AG04450 (cell line): ENCODE data around the gene CDH9. TPM values are rescaled to one million over a fixed set of nuclear protein-coding genes. Genes with fewer than 3 reads are reported as not detected.

Experiments used
- CTCF ChIA-PET: fragments of 300-600, 350-600 bp; formaldehyde crosslinking; extraction: SDS; loops from one replicate; lab custom pipeline; 2022; ENCODE audit warnings: antibody characterized with exemption, inconsistent platforms; lab: Charles Lee
- POLR2A ChIA-PET: fragments of 350-600 bp; formaldehyde crosslinking; extraction: SDS; loops from one replicate; lab custom pipeline; 2021; ENCODE audit warnings: antibody characterized with exemption, inconsistent platforms; lab: Yijun Ruan, JAX
- DNase-seq: peaks from one replicate; pipeline ENCODE4 v3.0.0-alpha.2; 2011; ENCODE audit warnings: low read depth, low spot score
- H3K27ac ChIP-seq: one replicate; pipeline ENCODE4 v1.5.1; 2012; ENCODE audit warnings: low read depth, low read length, control low read depth
- H3K27me3 ChIP-seq: one replicate; pipeline ENCODE4 v1.6.0; 2012; ENCODE audit warnings: low read length; ENCODE audit not compliant: control insufficient read depth, insufficient read depth
- H3K4me3 ChIP-seq: 2 replicates; pipeline ENCODE4 v1.5.1; 2011; ENCODE audit warnings: mild to moderate bottlenecking, low read depth, low read length, control low read depth
- H3K9me3 ChIP-seq: 2 replicates; pipeline ENCODE4 v1.5.1; 2012; ENCODE audit warnings: low read length; ENCODE audit not compliant: control insufficient read depth, insufficient read depth
- polyA plus RNA-seq: library from polyadenylated mRNA; depleted of rRNA; stranded (reverse); fragments of >200 nt; gene quantifications from 2 replicates; pipeline ENCODE4 v1.2.3, GENCODE V29; 2011
- TF ChIP-seq, protein P1 (sequence below): IDR thresholded peaks from 2 replicates; pipeline ENCODE4 v1.5.1; 2011; ENCODE audit warnings: low read depth, low read length, control low read depth, inconsistent platforms

CDH9 gene
- polyA plus RNA-seq, 1 experiment, result not detected

DNA sequence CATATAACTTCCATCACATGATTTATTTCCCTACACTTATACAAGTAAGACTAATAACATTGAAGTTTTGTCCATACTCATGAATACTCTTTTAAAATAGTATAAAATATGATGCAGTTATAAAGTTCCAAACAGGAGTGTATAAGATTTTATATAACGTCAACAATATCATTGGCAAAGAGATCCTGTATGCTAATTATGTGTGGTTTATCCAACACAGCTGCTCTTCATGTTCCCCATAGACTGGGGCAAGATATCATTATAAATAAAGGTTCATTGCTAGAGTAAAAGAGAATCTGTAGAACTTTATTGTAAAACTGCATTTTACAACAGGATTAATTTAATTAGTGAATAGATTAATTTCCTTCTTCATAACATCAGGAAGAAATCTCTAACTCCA, 16.9 kb downstream of the CDH9 start:
- CTCF ChIA-PET, result no interaction called here
- H3K4me3 ChIP-seq, result no peak overlapping the region
- no peaks in the 10 kb centered on the region for H3K27me3 ChIP-seq
- H3K9me3 ChIP-seq, result no peaks in the 10 kb centered on the region
- no peak overlapping the region for H3K27ac ChIP-seq
- DNase-seq, result no peak
- POLR2A ChIA-PET, result no interaction called here
- TF ChIP-seq, protein P1, sequence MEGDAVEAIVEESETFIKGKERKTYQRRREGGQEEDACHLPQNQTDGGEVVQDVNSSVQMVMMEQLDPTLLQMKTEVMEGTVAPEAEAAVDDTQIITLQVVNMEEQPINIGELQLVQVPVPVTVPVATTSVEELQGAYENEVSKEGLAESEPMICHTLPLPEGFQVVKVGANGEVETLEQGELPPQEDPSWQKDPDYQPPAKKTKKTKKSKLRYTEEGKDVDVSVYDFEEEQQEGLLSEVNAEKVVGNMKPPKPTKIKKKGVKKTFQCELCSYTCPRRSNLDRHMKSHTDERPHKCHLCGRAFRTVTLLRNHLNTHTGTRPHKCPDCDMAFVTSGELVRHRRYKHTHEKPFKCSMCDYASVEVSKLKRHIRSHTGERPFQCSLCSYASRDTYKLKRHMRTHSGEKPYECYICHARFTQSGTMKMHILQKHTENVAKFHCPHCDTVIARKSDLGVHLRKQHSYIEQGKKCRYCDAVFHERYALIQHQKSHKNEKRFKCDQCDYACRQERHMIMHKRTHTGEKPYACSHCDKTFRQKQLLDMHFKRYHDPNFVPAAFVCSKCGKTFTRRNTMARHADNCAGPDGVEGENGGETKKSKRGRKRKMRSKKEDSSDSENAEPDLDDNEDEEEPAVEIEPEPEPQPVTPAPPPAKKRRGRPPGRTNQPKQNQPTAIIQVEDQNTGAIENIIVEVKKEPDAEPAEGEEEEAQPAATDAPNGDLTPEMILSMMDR, result no peak

DNA sequence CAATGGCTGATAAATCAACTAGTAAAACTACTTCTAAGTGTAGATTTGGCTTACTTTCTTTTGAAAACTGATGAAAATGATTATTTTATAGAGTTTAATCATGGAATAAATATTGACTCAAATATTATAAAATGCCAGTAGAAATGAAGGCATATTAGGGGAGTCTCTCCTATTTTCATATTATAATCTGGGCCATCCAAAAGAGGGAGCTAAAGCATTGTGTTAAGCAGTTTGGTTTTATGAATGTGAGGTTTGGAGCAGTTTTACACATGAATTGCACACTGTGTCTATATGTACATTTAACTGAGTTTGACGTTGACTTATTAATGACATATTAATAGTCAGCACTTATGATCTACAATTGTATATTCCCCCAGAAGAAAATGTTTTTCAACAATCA, 17.4 kb downstream of the CDH9 start:
- POLR2A ChIA-PET, result no interaction called here
- H3K27me3 ChIP-seq, result no peaks in the 10 kb centered on the region
- TF ChIP-seq, protein P1, result peak; percentile 25; the same call in 1 of the 2 replicates
- H3K27ac ChIP-seq, result no peak overlapping the region
- H3K4me3 ChIP-seq, result no peak overlapping the region
- no peaks in the 10 kb centered on the region for H3K9me3 ChIP-seq
- DNase-seq, result no peak
- CTCF ChIA-PET, result interaction anchor here (0.6 to 0.7 kb wide), 2 partner anchors 1292 to 1789 kb away, joined by 3 to 4 read pairs; no protein-coding TSS in a partner anchor

DNA sequence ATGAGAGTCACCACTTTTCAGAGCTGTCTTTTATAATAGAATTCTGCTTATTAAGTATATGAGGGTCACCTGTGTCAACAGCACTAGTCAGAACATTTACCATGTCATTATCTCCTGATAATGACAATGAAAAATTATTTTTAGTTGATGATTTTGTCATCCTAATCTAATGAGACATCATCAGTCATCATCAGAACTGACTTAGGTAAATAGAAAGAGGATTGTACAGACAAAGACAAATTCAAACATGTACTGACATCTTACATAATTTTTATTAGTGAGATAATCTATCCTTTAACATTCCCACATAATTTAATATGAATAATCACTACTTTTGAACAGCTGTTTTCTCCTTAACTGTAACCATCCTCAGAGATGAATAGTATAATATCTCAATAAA, 22.6 kb downstream of the CDH9 start:
- Histone ChIP-seq H3K9me3 (no peaks in the 10 kb centered on the region), H3K27ac (no peak overlapping the region), H3K4me3 (no peak overlapping the region), H3K27me3 (no peaks in the 10 kb centered on the region)
- CTCF ChIA-PET, result no interaction called here
- TF ChIP-seq, protein P1, result no peak
- no peak for DNase-seq
- POLR2A ChIA-PET, result no interaction called here

DNA sequence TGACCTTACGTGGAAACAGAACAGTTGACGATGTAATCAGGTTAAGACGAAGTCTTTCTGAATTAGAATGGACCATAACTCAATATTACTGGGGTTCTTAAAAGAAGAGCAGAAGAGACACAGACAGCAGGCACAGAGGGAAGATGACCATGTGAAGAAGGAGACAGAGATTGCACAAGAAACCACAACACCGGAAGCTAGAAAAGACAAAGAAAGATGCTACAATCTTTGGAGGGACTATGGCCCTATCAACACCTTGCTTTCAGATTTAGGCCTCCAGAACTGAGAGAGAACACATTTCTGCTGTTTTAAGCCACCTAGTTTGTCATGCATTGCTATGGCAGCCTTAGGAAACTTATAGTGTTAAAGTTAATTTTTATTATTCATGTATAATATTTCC, 27.1 kb downstream of the CDH9 start:
- TF ChIP-seq, protein P1, result no peak
- no peak overlapping the region for H3K27ac ChIP-seq

DNA sequence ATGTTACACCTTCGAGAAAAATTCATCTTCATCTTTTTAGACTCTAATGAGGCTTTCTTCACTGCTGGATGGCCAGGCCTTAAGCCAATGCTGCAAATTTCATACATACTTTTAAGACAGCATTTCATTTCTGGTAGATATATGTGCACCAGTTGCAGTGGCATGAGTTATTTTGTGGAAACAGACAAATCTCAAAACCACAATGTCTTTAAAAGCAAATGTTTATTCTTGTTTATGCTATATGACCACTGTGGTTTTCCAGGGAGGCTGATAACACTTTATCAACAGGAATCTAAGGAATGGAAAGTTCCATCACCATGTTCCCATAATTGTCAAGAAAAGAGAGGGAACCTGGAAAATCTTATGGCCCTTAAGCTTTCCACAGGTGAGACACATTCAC, 27.7 kb downstream of the CDH9 start:
- Histone ChIP-seq H3K4me3 (no peak overlapping the region), H3K9me3 (no peaks in the 10 kb centered on the region; the same call in 1 of the 2 replicates), H3K27ac (no peak overlapping the region), H3K27me3 (no peaks in the 10 kb centered on the region)
- ChIA-PET POLR2A (no interaction called here), CTCF (no interaction called here)
- DNase-seq, result no peak
- TF ChIP-seq, protein P1, result no peak

More for the DNA sequence above, 27.1 kb downstream of the CDH9 start:
- Histone ChIP-seq H3K9me3 (no peaks in the 10 kb centered on the region; the same call in 1 of the 2 replicates), H3K27me3 (no peaks in the 10 kb centered on the region), H3K4me3 (no peak overlapping the region)
- no peak for DNase-seq
- CTCF ChIA-PET, result no interaction called here
- POLR2A ChIA-PET, result no interaction called here
